Measurements from ENCODE around the gene APOC4.

GRCh38 chr19:44992336-44993163, 50.5 kb downstream of the APOC4 start:
- TF ChIP-seq, protein P1, sequence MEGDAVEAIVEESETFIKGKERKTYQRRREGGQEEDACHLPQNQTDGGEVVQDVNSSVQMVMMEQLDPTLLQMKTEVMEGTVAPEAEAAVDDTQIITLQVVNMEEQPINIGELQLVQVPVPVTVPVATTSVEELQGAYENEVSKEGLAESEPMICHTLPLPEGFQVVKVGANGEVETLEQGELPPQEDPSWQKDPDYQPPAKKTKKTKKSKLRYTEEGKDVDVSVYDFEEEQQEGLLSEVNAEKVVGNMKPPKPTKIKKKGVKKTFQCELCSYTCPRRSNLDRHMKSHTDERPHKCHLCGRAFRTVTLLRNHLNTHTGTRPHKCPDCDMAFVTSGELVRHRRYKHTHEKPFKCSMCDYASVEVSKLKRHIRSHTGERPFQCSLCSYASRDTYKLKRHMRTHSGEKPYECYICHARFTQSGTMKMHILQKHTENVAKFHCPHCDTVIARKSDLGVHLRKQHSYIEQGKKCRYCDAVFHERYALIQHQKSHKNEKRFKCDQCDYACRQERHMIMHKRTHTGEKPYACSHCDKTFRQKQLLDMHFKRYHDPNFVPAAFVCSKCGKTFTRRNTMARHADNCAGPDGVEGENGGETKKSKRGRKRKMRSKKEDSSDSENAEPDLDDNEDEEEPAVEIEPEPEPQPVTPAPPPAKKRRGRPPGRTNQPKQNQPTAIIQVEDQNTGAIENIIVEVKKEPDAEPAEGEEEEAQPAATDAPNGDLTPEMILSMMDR (IDR thresholded peaks at IDR 0.05): no peak
- TF ChIP-seq EZH2 (IDR thresholded peaks at IDR 0.05; ENCODE audit: borderline replicate concordance, insufficient read depth, low read depth, low read length, poor library complexity, severe bottlenecking): no peak

Measured in B cell (primary cell).